GM18520 (cell line): Measurements from ENCODE around the gene UAP1.

Source experiments
- ATAC-seq: cut with Tn5 transposase; IDR thresholded peaks from one replicate; pipeline ENCODE4 v1.9.1; 2021; ENCODE audit not compliant: unreplicated experiment

Gene UAP1

GRCh38 chr1:162612606-162613400 is 51.3 kb downstream of the UAP1 start:
- no peak for ATAC-seq

GRCh38 chr1:162616848-162617247 is 55.3 kb downstream of the UAP1 start:
- no peak for ATAC-seq

- no peak for ATAC-seq
Measured at GRCh38 chr1:162617513-162617912, 56.0 kb downstream of the UAP1 start.

GRCh38 chr1:162619076-162619475 is 57.6 kb downstream of the UAP1 start:
- ATAC-seq = no peak

GRCh38 chr1:162621256-162621655 is 59.7 kb downstream of the UAP1 start:
- no peak for ATAC-seq

GRCh38 chr1:162625679-162626078 is 64.2 kb downstream of the UAP1 start:
- ATAC-seq = no peak

- ATAC-seq = no peak
Measured at GRCh38 chr1:162626094-162626493, 64.6 kb downstream of the UAP1 start.

GRCh38 chr1:162626761-162627160 is 65.2 kb downstream of the UAP1 start:
- ATAC-seq = no peak

- no peak for ATAC-seq
Measured at GRCh38 chr1:162627662-162628296, 66.3 kb downstream of the UAP1 start.

GRCh38 chr1:162629077-162629627 is 67.6 kb downstream of the UAP1 start:
- no peak for ATAC-seq

GRCh38 chr1:162629651-162630050 is 68.1 kb downstream of the UAP1 start:
- no peak for ATAC-seq

GRCh38 chr1:162631546-162632191 is 70.1 kb downstream of the UAP1 start:
- no peak for ATAC-seq

- no peak for ATAC-seq
Measured at GRCh38 chr1:162632217-162632666, 70.7 kb downstream of the UAP1 start, which contains the start of gene DDR2. DDR2 (plus strand) TSS chr1:162632464; CDS start chr1:162719064, 86,600 bp downstream.

GRCh38 chr1:162632698-162633080 is 71.2 kb downstream of the UAP1 start:
- no peak for ATAC-seq

GRCh38 chr1:162633081-162633762 is 71.7 kb downstream of the UAP1 start:
- peak; percentile 50 for ATAC-seq

- ATAC-seq = no peak
Measured at GRCh38 chr1:162635418-162635817, 73.9 kb downstream of the UAP1 start.

GRCh38 chr1:162639718-162640117 is 78.2 kb downstream of the UAP1 start:
- peak; percentile 52 for ATAC-seq

- ATAC-seq = no peak
Measured at GRCh38 chr1:162641114-162641513, 79.6 kb downstream of the UAP1 start.

- ATAC-seq = no peak
Measured at GRCh38 chr1:162644986-162645314, 83.4 kb downstream of the UAP1 start.

- ATAC-seq = no peak
Measured at GRCh38 chr1:162645666-162646065, 84.1 kb downstream of the UAP1 start.

GRCh38 chr1:162649583-162649982 is 88.1 kb downstream of the UAP1 start:
- ATAC-seq = no peak
